ELF-1 (cell line): ENCODE results near the gene SCN9A.
"Not testable (repeated sequence)": the region's sequence is repeated elsewhere in the genome, so short reads cannot be mapped to it uniquely, and the experiment has no call there.

Experiments used
- DNase-seq: peaks from one replicate; pipeline ENCODE4 v3.0.0-alpha.2; 2016; ENCODE audit warnings: low read depth, low spot score

Gene SCN9A

DNA sequence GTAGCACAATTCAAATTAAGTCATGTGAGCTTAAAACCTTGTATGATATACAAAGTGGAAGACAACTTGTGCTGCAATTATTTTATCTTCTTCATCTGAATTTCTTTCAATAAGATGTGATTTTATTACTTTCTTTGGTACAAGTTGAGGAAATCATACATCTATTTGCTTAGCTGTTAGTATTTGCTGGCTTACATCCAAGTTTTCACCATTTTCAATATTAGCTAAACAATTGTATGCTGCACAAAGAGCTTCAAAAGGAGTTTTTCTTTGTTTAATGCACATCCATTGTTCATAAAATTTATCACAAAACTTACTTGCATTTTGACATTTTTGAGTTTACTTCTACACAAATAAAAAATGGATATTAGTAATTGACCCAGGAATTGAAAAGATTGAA lies 40.9 kb downstream of the SCN9A start:
- DNase-seq: no peak

DNA sequence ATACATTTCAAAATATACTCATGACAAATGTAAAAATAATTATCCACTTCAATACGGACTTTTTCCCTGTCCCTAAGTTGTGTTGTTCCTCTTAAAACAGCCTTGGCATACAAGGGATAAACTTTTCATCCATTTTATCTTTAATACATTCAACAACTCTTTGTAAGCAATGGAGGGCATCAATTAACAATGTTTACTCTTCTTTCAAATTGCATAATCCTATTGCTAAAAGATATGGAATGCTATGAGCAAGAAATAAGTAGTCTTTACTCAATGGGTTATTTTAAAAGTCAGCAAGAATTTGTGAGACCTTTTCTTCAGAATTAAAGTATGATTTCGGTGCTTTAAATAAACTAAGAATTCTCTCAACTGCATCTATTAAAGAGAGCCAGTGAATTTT lies 41.9 kb downstream of the SCN9A start:
- DNase-seq: no peak

- no peak for DNase-seq
These were observed 43.6 kb downstream of the SCN9A start for GRCh38 chr2:166332106-166332505.

- DNase-seq: no peak
These were observed 44.3 kb downstream of the SCN9A start for GRCh38 chr2:166331468-166331867.

GRCh38 chr2:166329465-166329864 lies 46.3 kb downstream of the SCN9A start:
- no peak for DNase-seq

DNA sequence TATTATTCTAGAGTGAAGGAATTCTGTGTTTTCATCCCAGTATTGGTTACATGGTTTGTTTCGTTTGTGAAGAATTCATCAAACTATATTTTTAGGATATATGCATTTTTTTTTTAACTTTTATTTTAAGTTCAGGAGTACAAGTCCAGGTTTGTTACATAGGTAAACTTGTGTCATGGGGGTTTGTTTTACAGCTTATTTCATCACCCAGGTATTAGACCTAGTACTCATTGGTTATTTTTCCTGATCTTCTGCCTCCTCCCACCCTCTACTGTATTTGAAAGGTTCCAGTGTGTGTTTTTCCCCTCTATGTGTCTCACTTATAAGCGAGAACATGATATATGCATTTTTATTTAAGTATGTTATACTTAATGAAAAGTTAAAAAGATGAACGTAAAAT lies 47.6 kb downstream of the SCN9A start:
- DNase-seq: no peak

- DNase-seq: no peak
These were observed 54.7 kb downstream of the SCN9A start for GRCh38 chr2:166321076-166321475.

- no peak for DNase-seq
These were observed 61.6 kb downstream of the SCN9A start for GRCh38 chr2:166314022-166314759.

GRCh38 chr2:166312863-166313262 lies 62.9 kb downstream of the SCN9A start:
- DNase-seq: not testable (repeated sequence)

- DNase-seq: no peak
These were observed 68.4 kb downstream of the SCN9A start for GRCh38 chr2:166307326-166307725.

- no peak for DNase-seq
These were observed 71.1 kb downstream of the SCN9A start for GRCh38 chr2:166304656-166305055.

DNA sequence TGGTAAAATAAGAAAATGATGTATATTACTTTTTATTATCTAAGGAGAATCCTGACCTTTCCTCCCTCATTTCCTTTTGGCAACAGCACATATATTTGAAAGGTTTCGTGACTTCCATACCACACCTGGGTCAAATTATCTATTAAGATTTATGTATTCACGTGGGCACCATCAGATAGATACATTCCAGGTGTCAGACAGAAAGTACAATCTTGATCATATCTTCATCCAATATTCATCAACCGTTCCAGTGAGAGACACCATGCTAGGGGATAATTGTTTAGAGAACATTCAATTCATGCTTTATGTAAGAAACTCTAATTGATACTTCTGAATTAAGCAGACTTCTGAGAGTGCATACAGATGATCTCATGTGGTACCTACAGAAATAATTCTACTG lies 73.7 kb downstream of the SCN9A start:
- DNase-seq: no peak

GRCh38 chr2:166297951-166298350 lies 77.8 kb downstream of the SCN9A start:
- DNase-seq: no peak

DNA sequence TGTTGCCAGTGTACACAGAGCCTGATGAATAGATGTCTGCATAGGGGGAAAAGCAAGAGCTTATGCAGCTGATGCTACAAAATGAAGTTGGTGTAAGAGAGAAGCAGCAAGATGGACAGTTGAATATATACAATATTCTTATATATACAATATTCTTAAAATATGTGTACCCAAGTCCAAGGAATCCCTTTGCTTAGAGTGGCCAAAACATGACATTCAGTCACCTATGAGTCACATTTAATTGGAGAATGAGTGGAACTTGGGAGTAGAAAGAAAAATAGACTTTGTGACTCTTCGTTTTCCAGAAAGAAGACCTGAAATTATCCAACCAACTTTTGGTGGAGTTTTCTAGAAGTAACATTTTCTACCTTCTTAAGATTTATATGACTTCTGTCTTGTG lies 81.8 kb downstream of the SCN9A start:
- DNase-seq: no peak

- no peak for DNase-seq
These were observed 90.5 kb downstream of the SCN9A start for GRCh38 chr2:166285215-166285614.

- no peak for DNase-seq
These were observed 91.4 kb downstream of the SCN9A start for GRCh38 chr2:166284359-166284758.

- no peak for DNase-seq
These were observed 93.6 kb downstream of the SCN9A start for GRCh38 chr2:166282154-166282553.

- DNase-seq: no peak
These were observed 96.9 kb downstream of the SCN9A start for GRCh38 chr2:166278856-166279255.

DNA sequence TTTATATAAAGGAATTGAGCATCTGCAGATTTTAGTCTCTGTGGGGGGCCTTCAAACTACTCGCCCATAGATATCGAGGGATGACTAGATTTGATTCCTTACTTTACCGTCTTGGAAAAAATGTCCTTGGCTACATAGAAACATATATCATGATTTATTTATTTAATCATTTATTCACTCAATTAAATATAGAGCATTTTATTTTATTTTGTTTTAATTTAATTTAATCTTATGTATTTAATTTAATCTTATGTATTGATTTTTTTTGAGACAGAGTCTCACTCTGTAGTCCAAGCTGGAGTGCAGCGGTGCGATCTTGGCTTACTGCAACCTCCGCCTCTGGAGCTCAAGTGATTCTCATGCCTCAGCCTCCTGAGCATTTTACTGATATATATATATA lies 105.4 kb downstream of the SCN9A start:
- DNase-seq: no peak

DNA sequence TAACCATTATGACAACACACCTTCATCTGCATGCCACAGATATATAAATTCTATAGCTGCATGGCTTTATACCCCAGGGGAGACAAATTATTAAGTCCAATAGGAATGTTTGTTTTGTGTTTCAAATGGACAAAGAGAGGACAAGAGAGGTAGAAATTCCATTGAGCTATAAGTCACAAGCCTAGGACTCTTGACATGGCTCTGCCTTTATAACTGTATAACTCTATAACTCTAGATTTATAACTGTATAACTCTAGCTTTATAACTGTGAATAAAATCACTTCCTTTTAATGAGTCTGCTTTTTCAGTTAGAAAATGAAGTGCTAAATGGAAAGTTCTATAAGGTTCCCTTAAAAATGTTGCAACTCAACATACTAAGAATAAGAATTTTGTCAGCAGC lies 106.4 kb downstream of the SCN9A start:
- DNase-seq: no peak

DNA sequence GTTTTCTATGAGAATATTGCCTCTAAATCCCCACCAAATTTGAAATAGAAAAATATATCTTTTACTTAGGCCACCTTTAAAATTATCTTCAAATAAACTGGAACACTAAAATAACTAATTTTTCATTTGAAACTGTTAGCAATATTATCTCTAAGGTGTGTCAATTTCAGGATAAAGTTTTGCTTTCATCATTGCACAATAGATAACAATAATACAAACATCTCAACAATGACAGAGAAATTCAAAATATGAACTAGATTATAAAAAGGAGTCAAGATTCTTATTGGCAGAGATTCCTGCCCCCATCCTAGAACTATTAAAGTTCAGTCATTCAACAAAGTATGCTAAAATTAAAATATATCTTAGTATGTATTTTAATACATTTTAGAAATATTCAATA lies 117.9 kb downstream of the SCN9A start:
- DNase-seq: no peak

GRCh38 chr2:166256896-166257295 lies 118.8 kb downstream of the SCN9A start:
- no peak for DNase-seq

DNA sequence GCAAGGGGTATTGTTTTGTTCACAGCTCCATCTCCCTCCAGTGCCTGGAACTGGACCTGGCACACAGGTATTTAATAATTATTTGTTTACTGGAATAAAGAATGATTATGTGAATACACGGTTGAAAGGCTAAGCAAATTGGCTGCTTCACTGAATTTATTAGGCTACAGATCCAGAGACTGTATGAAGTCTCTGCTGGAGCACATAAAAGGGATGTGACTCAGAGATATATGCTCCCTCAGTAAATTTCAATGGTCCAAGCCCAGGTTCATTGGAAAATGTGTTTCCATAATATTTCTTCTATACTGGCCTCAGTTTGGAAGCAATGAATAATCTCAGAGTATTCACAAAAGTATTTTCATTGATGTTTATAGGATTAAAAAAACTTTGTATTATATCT lies 126.4 kb downstream of the SCN9A start:
- DNase-seq: no peak

DNA sequence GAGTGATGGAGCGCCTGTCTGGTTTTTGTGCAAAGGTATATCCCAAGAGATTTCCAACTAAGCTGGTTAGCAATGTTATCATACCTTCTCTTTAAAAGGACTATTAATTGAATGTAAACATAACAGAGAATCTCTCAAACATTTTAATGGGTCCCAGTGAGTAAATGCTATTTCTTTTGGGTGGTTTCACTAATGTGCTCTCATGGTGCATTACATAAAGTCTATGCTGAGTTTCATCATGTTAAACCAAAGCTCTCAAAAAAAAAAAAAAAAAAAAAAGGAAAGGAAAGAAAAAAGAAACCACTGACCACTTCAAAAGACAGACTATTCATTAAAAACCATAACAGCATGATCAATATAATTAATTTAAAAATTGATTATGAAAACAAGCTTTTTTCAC lies 128.8 kb downstream of the SCN9A start:
- DNase-seq: no peak
